GM23338 (cell line): ENCODE results near the gene EXOC3L4. TPM values are rescaled to one million over a fixed set of nuclear protein-coding genes. Genes with fewer than 3 reads are reported as not detected.

Experiments used
- ATAC-seq: fragments of 200-7000 bp; cut with Tn5 transposase; 3 replicates; pipeline ENCODE4 v1.9.1; 2020
- DNase-seq: peaks from one replicate; pipeline ENCODE4 v3.0.0-alpha.2; 2015; ENCODE audit warnings: low spot score
- H2AFZ ChIP-seq: fragments of 200-600 bp; sonication (generic); 2 replicates; pipeline ENCODE4 v1.8.0; 2016; ENCODE audit warnings: antibody characterized with exemption, mild to moderate bottlenecking, moderate library complexity
- H3F3A ChIP-seq: fragments of 200-600 bp; sonication (generic); replicated peaks from 2 replicates; pipeline ENCODE4 v1.8.0; 2017; ENCODE audit warnings: antibody characterized with exemption, mixed run types, low read depth
- H3K27ac ChIP-seq: fragments of 200-600 bp; sonication (generic); 2 replicates; pipeline ENCODE4 v1.6.1; 2016; ENCODE audit warnings: low read depth
- H3K27me3 ChIP-seq: fragments of 200-600 bp; sonication (generic); 2 replicates; pipeline ENCODE4 v1.8.0; 2016; ENCODE audit warnings: mild to moderate bottlenecking, mixed run types, moderate library complexity; ENCODE audit not compliant: insufficient read depth
- H3K36me3 ChIP-seq: fragments of 200-600 bp; sonication (generic); 2 replicates; pipeline ENCODE4 v1.8.0; 2016; ENCODE audit warnings: mild to moderate bottlenecking; ENCODE audit not compliant: insufficient read depth
- H3K4me1 ChIP-seq: fragments of 200-600 bp; sonication (generic); 2 replicates; pipeline ENCODE4 v1.8.0; 2016; ENCODE audit warnings: mild to moderate bottlenecking, moderate library complexity; ENCODE audit not compliant: insufficient read depth
- H3K4me2 ChIP-seq: fragments of 200-600 bp; sonication (generic); 2 replicates; pipeline ENCODE4 v1.7.1; 2017; ENCODE audit warnings: mixed run types
- H3K4me3 ChIP-seq: fragments of 200-600 bp; sonication (generic); 2 replicates; pipeline ENCODE4 v1.6.1; 2016; ENCODE audit warnings: mixed run types
- H3K79me2 ChIP-seq: fragments of 200-600 bp; sonication (generic); replicated peaks from 2 replicates; pipeline ENCODE4 v1.8.0; 2017; ENCODE audit warnings: mild to moderate bottlenecking; ENCODE audit not compliant: insufficient read depth
- H3K9me2 ChIP-seq: fragments of 200-600 bp; sonication (generic); 2 replicates; pipeline ENCODE4 v1.8.0; 2017; ENCODE audit not compliant: insufficient read depth
- H4K20me1 ChIP-seq: fragments of 200-600 bp; sonication (generic); replicated peaks from 2 replicates; pipeline ENCODE4 v1.8.0; 2017; ENCODE audit warnings: mild to moderate bottlenecking; ENCODE audit not compliant: insufficient read depth
- H3K27ac Mint-ChIP-seq: 2 replicates; pipeline ENCODE4 v1.8.0; 2020; ENCODE audit warnings: inconsistent platforms, mild to moderate bottlenecking, moderate library complexity, mixed read lengths
- H3K27me3 Mint-ChIP-seq: 3 replicates; pipeline ENCODE4 v1.8.0; 2022; ENCODE audit warnings: low read depth, mild to moderate bottlenecking, moderate library complexity, mixed read lengths, inconsistent platforms; ENCODE audit not compliant: insufficient read depth, poor library complexity
- H3K36me3 Mint-ChIP-seq: 3 replicates; pipeline ENCODE4 v1.8.0; 2021; ENCODE audit warnings: low read depth, mild to moderate bottlenecking, inconsistent platforms, moderate library complexity, mixed read lengths
- H3K4me1 Mint-ChIP-seq: 3 replicates; pipeline ENCODE4 v1.8.0; 2020; ENCODE audit warnings: mild to moderate bottlenecking, inconsistent platforms, mixed read lengths
- H3K4me3 Mint-ChIP-seq: 3 replicates; pipeline ENCODE4 v1.8.0; 2021; ENCODE audit warnings: moderate library complexity, mild to moderate bottlenecking, inconsistent platforms, mixed read lengths
- H3K9me3 Mint-ChIP-seq: 3 replicates; pipeline ENCODE4 v1.8.0; 2020; ENCODE audit warnings: moderate library complexity, mild to moderate bottlenecking, inconsistent platforms, mixed read lengths
- CTCF ChIP-seq, 2 experiments: fragments of 200-600 bp in 1 of 2; sonication (generic) in 1 of 2; conservative IDR thresholded peaks; 2 replicates each; pipeline versions ENCODE4 v1.5.1 to v1.6.1; 2016 to 2017; ENCODE audit warnings: antibody characterized with exemption in 2 of 2, low read depth in 2 of 2, mild to moderate bottlenecking in 2 of 2, moderate library complexity in 1 of 2
- ETS1 ChIP-seq: IDR thresholded peaks from 2 replicates; pipeline ENCODE4 v1.6.1; 2016; ENCODE audit warnings: antibody characterized with exemption
- EZH2phosphoT487 ChIP-seq: fragments of 200-600 bp; sonication (generic); IDR thresholded peaks from one replicate; pipeline ENCODE4 v1.8.1; 2018; ENCODE audit warnings: antibody characterized with exemption; ENCODE audit not compliant: unreplicated experiment
- JUNB ChIP-seq: IDR thresholded peaks from one replicate; pipeline ENCODE4 v1.6.1; 2016; ENCODE audit warnings: antibody characterized with exemption; ENCODE audit not compliant: unreplicated experiment
- REST ChIP-seq: IDR thresholded peaks from one replicate; pipeline ENCODE4 v1.6.1; 2018; ENCODE audit warnings: antibody characterized with exemption; ENCODE audit not compliant: unreplicated experiment
- STAT1 ChIP-seq: IDR thresholded peaks from one replicate; pipeline ENCODE4 v1.6.1; 2016; ENCODE audit warnings: antibody characterized with exemption; ENCODE audit not compliant: unreplicated experiment
- polyA plus RNA-seq: library from polyadenylated mRNA; unstranded; fragments of >200 nt; fragmentation: Nextera tagmentation; extraction: Ambion mirVana; gene quantifications from 2 replicates; pipeline ENCODE4 v1.2.1, GENCODE V29; 2016
- total RNA-seq: library from RNA; depleted of rRNA; stranded (reverse); fragments of >200 nt; shearing (Covaris generic); gene quantifications from 2 replicates; pipeline ENCODE4 v1.2.3, GENCODE V29; 2014

EXOC3L4 gene
- total and polyA plus RNA-seq, 2 experiments from 2014 or later = not detected

GRCh38 chr14:103058164-103059055 lies 36.1 kb upstream of the EXOC3L4 start:
- Mint-ChIP-seq H3K4me1 (peaks cover 25% of the 10 kb centered on the region), H3K36me3 (peaks cover 4% of the 10 kb centered on the region; the same call in 1 of the 3 replicates), H3K4me3 (peak overlapping the region; percentile 87), H3K27ac (no peak overlapping the region), H3K27me3 (peaks cover 8% of the 10 kb centered on the region), H3K9me3 (no peaks in the 10 kb centered on the region)
- Histone ChIP-seq H3F3A (0 out of 2 replicates have a peak, but pooled peaks cover 7% of the 10 kb centered on the region), H3K36me3 (no peaks in the 10 kb centered on the region), H4K20me1 (peaks cover 26% of the 10 kb centered on the region), H3K9me2 (no peaks in the 10 kb centered on the region), H3K4me1 (peaks cover 14% of the 10 kb centered on the region), H3K79me2 (peaks cover 30% of the 10 kb centered on the region), H2AFZ (peak overlapping the region; percentile 91), H3K27me3 (no peaks in the 10 kb centered on the region), H3K4me3 (peak overlapping the region; percentile 91), H3K4me2 (peak overlapping the region; percentile 98), H3K27ac (no peak overlapping the region)
- DNase-seq (peak; percentile 55), ATAC-seq (peak; percentile 37)
- TF ChIP-seq CTCF (conservative IDR thresholded peaks at IDR 0.05; ENCODE audit: low read depth in 2 of 2) = peak in 1 of 2 experiments; percentile 28; a peak in 1 of 4 replicates
- TF ChIP-seq EZH2phosphoT487 = no peak
- no peak for TF ChIP-seq ETS1
- TF ChIP-seq STAT1 = no peak
- no peak for TF ChIP-seq JUNB

GRCh38 chr14:103059556-103059955 lies 35.0 kb upstream of the EXOC3L4 start:
- H3K9me2 ChIP-seq = no peaks in the 10 kb centered on the region
- TF ChIP-seq REST = no peak
- no peaks in the 10 kb centered on the region for H3K36me3 ChIP-seq
- ATAC-seq (no peak), DNase-seq (no peak)
- H3F3A ChIP-seq = 0 out of 2 replicates have a peak, but pooled peaks cover 7% of the 10 kb centered on the region
- no peak overlapping the region for H2AFZ ChIP-seq
- Mint-ChIP-seq H3K27me3 (peaks cover 8% of the 10 kb centered on the region), H3K27ac (no peak overlapping the region), H3K9me3 (no peaks in the 10 kb centered on the region), H3K36me3 (peaks cover 4% of the 10 kb centered on the region; the same call in 1 of the 3 replicates), H3K4me3 (no peak overlapping the region), H3K4me1 (peaks cover 24% of the 10 kb centered on the region)
- H3K79me2 ChIP-seq = peaks cover 18% of the 10 kb centered on the region
- H3K27me3 ChIP-seq = no peaks in the 10 kb centered on the region
- no peak overlapping the region for H3K27ac ChIP-seq
- H3K4me3 ChIP-seq = no peak overlapping the region
- no peak overlapping the region for H3K4me2 ChIP-seq
- H3K4me1 ChIP-seq = peaks cover 14% of the 10 kb centered on the region
- H4K20me1 ChIP-seq = peaks cover 19% of the 10 kb centered on the region
